GM18511 (cell line): ENCODE results near the gene LRRC8D.

Experiments used
- ATAC-seq: cut with Tn5 transposase; IDR thresholded peaks from one replicate; pipeline ENCODE4 v1.9.1; 2021; ENCODE audit warnings: mild to moderate bottlenecking, moderate library complexity; ENCODE audit not compliant: unreplicated experiment

The LRRC8D gene

GRCh38 chr1:89806616-89807015, 14.2 kb upstream of the LRRC8D start:
- no peak for ATAC-seq

GRCh38 chr1:89807503-89807902, 13.3 kb upstream of the LRRC8D start:
- no peak for ATAC-seq

- ATAC-seq, result no peak
Observed at GRCh38 chr1:89807983-89808382, 12.8 kb upstream of the LRRC8D start.

- ATAC-seq, result no peak
Observed at GRCh38 chr1:89808441-89809117, 12.3 kb upstream of the LRRC8D start.

GRCh38 chr1:89809556-89809955, 11.3 kb upstream of the LRRC8D start:
- no peak for ATAC-seq

- ATAC-seq, result no peak
Observed at GRCh38 chr1:89810302-89810701, 10.5 kb upstream of the LRRC8D start.

- ATAC-seq, result no peak
Observed at GRCh38 chr1:89810880-89811279, 10.0 kb upstream of the LRRC8D start.

GRCh38 chr1:89812992-89813391, 7.8 kb upstream of the LRRC8D start:
- no peak for ATAC-seq

- no peak for ATAC-seq
Observed at GRCh38 chr1:89815040-89815439, 5.8 kb upstream of the LRRC8D start.

- peak; percentile 58 for ATAC-seq
Observed at GRCh38 chr1:89815611-89816010, 5.2 kb upstream of the LRRC8D start.

- ATAC-seq, result no peak
Observed at GRCh38 chr1:89816366-89816765, 4.5 kb upstream of the LRRC8D start.

- peak; percentile 61 for ATAC-seq
Observed at GRCh38 chr1:89821322-89822108, 683 bp downstream of the LRRC8D start.

GRCh38 chr1:89822109-89822962, 1.5 kb downstream of the LRRC8D start:
- ATAC-seq, result no peak

- ATAC-seq, result no peak
Observed at GRCh38 chr1:89822999-89823628, 2.3 kb downstream of the LRRC8D start.

GRCh38 chr1:89823679-89824292, 3.0 kb downstream of the LRRC8D start:
- peak; percentile 24 for ATAC-seq

GRCh38 chr1:89826594-89826993, 5.8 kb downstream of the LRRC8D start:
- no peak for ATAC-seq

GRCh38 chr1:89827330-89827729, 6.5 kb downstream of the LRRC8D start:
- ATAC-seq, result no peak

GRCh38 chr1:89827902-89828301, 7.1 kb downstream of the LRRC8D start:
- no peak for ATAC-seq

- ATAC-seq, result no peak
Observed at GRCh38 chr1:89829186-89829585, 8.4 kb downstream of the LRRC8D start.

GRCh38 chr1:89831462-89832120, 10.8 kb downstream of the LRRC8D start:
- no peak for ATAC-seq
